ENCODE results near the gene POU6F1. TPM values are rescaled to one million over a fixed set of nuclear protein-coding genes. Genes with fewer than 3 reads are reported as not detected.

POU6F1 gene
- polyA plus RNA-seq, 1 donor from 2014 or later, result 12.4 TPM

DNA sequence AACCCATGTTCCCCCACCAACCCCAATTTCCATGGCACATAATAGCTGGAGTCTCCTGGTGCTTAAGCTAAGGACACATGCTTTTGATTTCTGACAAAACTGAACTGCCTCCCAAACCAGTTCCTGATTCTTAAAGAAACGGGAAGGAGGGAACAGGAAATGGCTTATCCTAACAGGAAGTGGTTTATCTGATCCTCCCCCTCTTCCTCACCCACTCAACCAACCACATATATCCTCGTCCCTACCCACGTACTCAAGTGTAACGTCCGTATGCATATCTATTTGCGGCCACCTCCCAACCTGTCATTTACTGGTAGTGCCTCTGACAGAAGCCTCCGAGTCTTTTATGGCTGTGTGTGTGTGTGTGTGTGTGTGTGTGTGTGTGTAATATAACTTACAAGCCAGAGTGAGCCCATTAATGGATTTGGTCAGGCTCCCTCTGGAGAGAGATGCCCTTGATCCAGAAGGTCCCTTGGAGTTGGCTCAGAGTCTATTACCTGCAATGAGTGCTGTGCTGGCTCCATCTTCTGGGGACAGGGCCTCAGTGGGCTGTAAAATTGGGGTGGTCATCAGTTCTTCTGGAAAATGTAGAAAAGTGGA is 28.5 kb upstream of the POU6F1 start:
- no peaks in the 10 kb centered on the region for H3K9me2 ChIP-seq (ENCODE audit: insufficient read depth, low read length)
- H3K27me3 ChIP-seq (ENCODE audit: insufficient read depth, low read depth, low read length), result no peaks in the 10 kb centered on the region
- no peaks in the 10 kb centered on the region for H4K20me1 ChIP-seq (ENCODE audit: insufficient read depth)
- no peak overlapping the region for H3K27ac ChIP-seq (ENCODE audit: low read length)
- H3K4me2 ChIP-seq (ENCODE audit: low read length), result no peak overlapping the region
- H3K36me3 ChIP-seq (ENCODE audit: insufficient read depth, low read length), result no peaks in the 10 kb centered on the region
- H3F3A ChIP-seq (ENCODE audit: insufficient read depth, low read length, poor library complexity, severe bottlenecking), result no peaks in the 10 kb centered on the region
- H3K4me3 ChIP-seq (ENCODE audit: low read length), result no peak overlapping the region
- H3K9me3 ChIP-seq (ENCODE audit: low read length), result no peaks in the 10 kb centered on the region
- H2AFZ ChIP-seq (ENCODE audit: low read depth, low read length), result no peak overlapping the region
- H3K9ac ChIP-seq (ENCODE audit: low read length), result no peak overlapping the region
- H3K79me2 ChIP-seq (replicated peaks; ENCODE audit: insufficient read depth, low read length), result no peaks in the 10 kb centered on the region
- TF ChIP-seq TAF1 (IDR thresholded peaks at IDR 0.05; ENCODE audit: low read depth) (no peak), RAD21 (conservative IDR thresholded peaks at IDR 0.05) (no peak), MXI1 (conservative IDR thresholded peaks at IDR 0.05; ENCODE audit: poor library complexity, severe bottlenecking) (no peak), EP300 (conservative IDR thresholded peaks at IDR 0.05; ENCODE audit: poor library complexity, severe bottlenecking) (no peak), SMC3 (conservative IDR thresholded peaks at IDR 0.05; ENCODE audit: poor library complexity) (no peak), POLR2AphosphoS5 (IDR thresholded peaks at IDR 0.05) (no peak), EZH2 (IDR thresholded peaks at IDR 0.05; ENCODE audit: borderline replicate concordance, insufficient read depth, low read length, poor library complexity, severe bottlenecking) (no peak)
- TF ChIP-seq, protein P1, sequence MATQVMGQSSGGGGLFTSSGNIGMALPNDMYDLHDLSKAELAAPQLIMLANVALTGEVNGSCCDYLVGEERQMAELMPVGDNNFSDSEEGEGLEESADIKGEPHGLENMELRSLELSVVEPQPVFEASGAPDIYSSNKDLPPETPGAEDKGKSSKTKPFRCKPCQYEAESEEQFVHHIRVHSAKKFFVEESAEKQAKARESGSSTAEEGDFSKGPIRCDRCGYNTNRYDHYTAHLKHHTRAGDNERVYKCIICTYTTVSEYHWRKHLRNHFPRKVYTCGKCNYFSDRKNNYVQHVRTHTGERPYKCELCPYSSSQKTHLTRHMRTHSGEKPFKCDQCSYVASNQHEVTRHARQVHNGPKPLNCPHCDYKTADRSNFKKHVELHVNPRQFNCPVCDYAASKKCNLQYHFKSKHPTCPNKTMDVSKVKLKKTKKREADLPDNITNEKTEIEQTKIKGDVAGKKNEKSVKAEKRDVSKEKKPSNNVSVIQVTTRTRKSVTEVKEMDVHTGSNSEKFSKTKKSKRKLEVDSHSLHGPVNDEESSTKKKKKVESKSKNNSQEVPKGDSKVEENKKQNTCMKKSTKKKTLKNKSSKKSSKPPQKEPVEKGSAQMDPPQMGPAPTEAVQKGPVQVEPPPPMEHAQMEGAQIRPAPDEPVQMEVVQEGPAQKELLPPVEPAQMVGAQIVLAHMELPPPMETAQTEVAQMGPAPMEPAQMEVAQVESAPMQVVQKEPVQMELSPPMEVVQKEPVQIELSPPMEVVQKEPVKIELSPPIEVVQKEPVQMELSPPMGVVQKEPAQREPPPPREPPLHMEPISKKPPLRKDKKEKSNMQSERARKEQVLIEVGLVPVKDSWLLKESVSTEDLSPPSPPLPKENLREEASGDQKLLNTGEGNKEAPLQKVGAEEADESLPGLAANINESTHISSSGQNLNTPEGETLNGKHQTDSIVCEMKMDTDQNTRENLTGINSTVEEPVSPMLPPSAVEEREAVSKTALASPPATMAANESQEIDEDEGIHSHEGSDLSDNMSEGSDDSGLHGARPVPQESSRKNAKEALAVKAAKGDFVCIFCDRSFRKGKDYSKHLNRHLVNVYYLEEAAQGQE (IDR thresholded peaks at IDR 0.05; ENCODE audit: borderline replicate concordance), result no peak
- TF ChIP-seq, protein P2, sequence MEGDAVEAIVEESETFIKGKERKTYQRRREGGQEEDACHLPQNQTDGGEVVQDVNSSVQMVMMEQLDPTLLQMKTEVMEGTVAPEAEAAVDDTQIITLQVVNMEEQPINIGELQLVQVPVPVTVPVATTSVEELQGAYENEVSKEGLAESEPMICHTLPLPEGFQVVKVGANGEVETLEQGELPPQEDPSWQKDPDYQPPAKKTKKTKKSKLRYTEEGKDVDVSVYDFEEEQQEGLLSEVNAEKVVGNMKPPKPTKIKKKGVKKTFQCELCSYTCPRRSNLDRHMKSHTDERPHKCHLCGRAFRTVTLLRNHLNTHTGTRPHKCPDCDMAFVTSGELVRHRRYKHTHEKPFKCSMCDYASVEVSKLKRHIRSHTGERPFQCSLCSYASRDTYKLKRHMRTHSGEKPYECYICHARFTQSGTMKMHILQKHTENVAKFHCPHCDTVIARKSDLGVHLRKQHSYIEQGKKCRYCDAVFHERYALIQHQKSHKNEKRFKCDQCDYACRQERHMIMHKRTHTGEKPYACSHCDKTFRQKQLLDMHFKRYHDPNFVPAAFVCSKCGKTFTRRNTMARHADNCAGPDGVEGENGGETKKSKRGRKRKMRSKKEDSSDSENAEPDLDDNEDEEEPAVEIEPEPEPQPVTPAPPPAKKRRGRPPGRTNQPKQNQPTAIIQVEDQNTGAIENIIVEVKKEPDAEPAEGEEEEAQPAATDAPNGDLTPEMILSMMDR (IDR thresholded peaks at IDR 0.05; ENCODE audit: poor library complexity, severe bottlenecking), result no peak

DNA sequence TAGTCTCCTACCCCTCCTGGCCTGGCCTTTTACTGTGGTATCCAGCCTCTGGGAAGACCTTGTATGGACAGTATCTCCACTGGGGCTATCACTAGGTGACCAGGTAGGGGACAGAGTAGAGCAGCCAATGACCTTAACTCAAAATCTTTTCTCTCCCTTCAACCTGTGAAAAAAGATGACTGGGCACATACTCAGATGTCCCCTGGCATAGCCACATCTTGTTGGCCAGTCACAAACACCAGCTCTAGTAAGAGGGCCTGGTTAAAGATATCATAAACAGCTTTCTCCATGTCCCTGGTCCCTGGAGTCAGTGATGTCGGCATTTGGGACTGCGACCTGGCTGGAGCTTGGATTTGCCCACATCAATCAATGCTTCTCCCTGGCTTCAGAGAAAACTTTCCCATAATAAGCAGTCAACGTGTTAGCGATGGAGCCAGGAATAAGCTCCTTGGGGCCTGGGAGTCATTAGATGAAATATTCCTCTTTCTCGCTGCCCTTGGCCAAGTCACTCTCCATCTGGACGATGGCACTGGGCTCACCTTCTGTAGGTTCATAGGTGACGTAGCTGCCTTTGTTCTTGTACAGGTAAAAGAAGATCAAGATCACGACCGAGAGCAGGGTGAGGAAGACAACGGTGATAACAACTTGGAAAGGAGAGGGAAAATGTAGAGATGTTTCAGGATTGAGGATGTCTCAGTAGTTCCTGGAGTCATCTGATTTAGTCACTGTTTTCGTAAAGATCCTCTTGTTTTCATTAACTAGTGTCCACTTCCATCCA is 27.8 kb upstream of the POU6F1 start:
- no peak overlapping the region for H3K9ac ChIP-seq (ENCODE audit: low read length)
- no peaks in the 10 kb centered on the region for H3K9me3 ChIP-seq (ENCODE audit: low read length)
- no peak overlapping the region for H2AFZ ChIP-seq (ENCODE audit: low read depth, low read length)
- H3F3A ChIP-seq (ENCODE audit: insufficient read depth, low read length, poor library complexity, severe bottlenecking), result no peaks in the 10 kb centered on the region
- H3K36me3 ChIP-seq (ENCODE audit: insufficient read depth, low read length), result peaks cover 5% of the 10 kb centered on the region
- H3K9me2 ChIP-seq (ENCODE audit: insufficient read depth, low read length), result no peaks in the 10 kb centered on the region
- TF ChIP-seq MXI1 (conservative IDR thresholded peaks at IDR 0.05; ENCODE audit: poor library complexity, severe bottlenecking), result no peak
- no peak for TF ChIP-seq SMC3 (conservative IDR thresholded peaks at IDR 0.05; ENCODE audit: poor library complexity)
- no peak for TF ChIP-seq RAD21 (conservative IDR thresholded peaks at IDR 0.05)
- no peak for TF ChIP-seq EP300 (conservative IDR thresholded peaks at IDR 0.05; ENCODE audit: poor library complexity, severe bottlenecking)
- TF ChIP-seq, protein P2 (IDR thresholded peaks at IDR 0.05; ENCODE audit: poor library complexity, severe bottlenecking), result no peak
- TF ChIP-seq POLR2AphosphoS5 (IDR thresholded peaks at IDR 0.05), result no peak
- TF ChIP-seq TAF1 (IDR thresholded peaks at IDR 0.05; ENCODE audit: low read depth), result no peak
- TF ChIP-seq EZH2 (IDR thresholded peaks at IDR 0.05; ENCODE audit: borderline replicate concordance, insufficient read depth, low read length, poor library complexity, severe bottlenecking), result no peak
- TF ChIP-seq, protein P1 (IDR thresholded peaks at IDR 0.05; ENCODE audit: borderline replicate concordance), result no peak
- H3K27ac ChIP-seq (ENCODE audit: low read length), result no peak overlapping the region
- no peaks in the 10 kb centered on the region for H3K27me3 ChIP-seq (ENCODE audit: insufficient read depth, low read depth, low read length)
- no peaks in the 10 kb centered on the region for H3K79me2 ChIP-seq (replicated peaks; ENCODE audit: insufficient read depth, low read length)
- H4K20me1 ChIP-seq (ENCODE audit: insufficient read depth), result no peaks in the 10 kb centered on the region
- no peak overlapping the region for H3K4me3 ChIP-seq (ENCODE audit: low read length)
- H3K4me2 ChIP-seq (ENCODE audit: low read length), result no peak overlapping the region

All from neural cell (in vitro differentiated cells).